SK-N-SH (cell line): ENCODE results near the gene ELOVL6. TPM values are rescaled to one million over a fixed set of nuclear protein-coding genes. Genes with fewer than 3 reads are reported as not detected.

Experiments
- CTCF ChIA-PET: fragments of 300-600, 350-600 bp; formaldehyde crosslinking; extraction: SDS; loops from one replicate; lab custom pipeline; 2021; lab: Yijun Ruan, JAX
- POLR2A ChIA-PET: fragments of 350-600 bp; sonication (Branson Sonifier 250); formaldehyde crosslinking; extraction: SDS; loops from one replicate; lab custom pipeline; 2020; ENCODE audit warnings: antibody characterized with exemption, inconsistent platforms; lab: Yijun Ruan, JAX
- DNase-seq: peaks from one replicate; pipeline ENCODE4 v3.0.0; 2012
- H2AFZ ChIP-seq: fragments of 200-600 bp; sonication (generic); 2 replicates; pipeline ENCODE4 v1.8.1; 2016; ENCODE audit warnings: antibody characterized with exemption, mild to moderate bottlenecking, low read depth
- H3F3A ChIP-seq: fragments of 200-600 bp; sonication (generic); replicated peaks from 2 replicates; pipeline ENCODE3; 2016; ENCODE audit warnings: antibody characterized with exemption, mild to moderate bottlenecking; ENCODE audit not compliant: insufficient read depth
- H3K27ac ChIP-seq, 2 experiments: fragments of 200-500 bp in 1 of 2; fragments of 200-600 bp in 1 of 2; sonication (Bioruptor generic) in 1 of 2; sonication (generic), shearing (Covaris generic) in 1 of 2; 2 replicates each; pipeline versions ENCODE4 v1.5.1 to v1.6.1; 2014 to 2016; ENCODE audit warnings: low read depth in 2 of 2, inconsistent platforms in 1 of 2, low read length in 1 of 2, mild to moderate bottlenecking in 1 of 2, mixed read lengths in 1 of 2
- H3K27me3 ChIP-seq: fragments of 200-600 bp; sonication (generic), shearing (Covaris generic); 2 replicates; pipeline ENCODE4 v1.6.1; 2016; ENCODE audit warnings: mixed run types; ENCODE audit not compliant: insufficient read depth
- H3K36me3 ChIP-seq, 2 experiments: fragments of 200-500 bp in 1 of 2; fragments of 200-600 bp in 1 of 2; sonication (Bioruptor generic) in 1 of 2; sonication (generic) in 1 of 2; replicated peaks in 1 of 2; 2 replicates each; pipeline versions ENCODE3 to v1.5.1; 2014 to 2016; ENCODE audit warnings: low read length in 1 of 2, mild to moderate bottlenecking in 1 of 2; ENCODE audit not compliant: insufficient read depth in 2 of 2, control insufficient read depth in 1 of 2
- H3K4me1 ChIP-seq, 2 experiments: fragments of 200-500 bp in 1 of 2; fragments of 200-600 bp in 1 of 2; sonication (Bioruptor generic) in 1 of 2; sonication (generic), shearing (Covaris generic) in 1 of 2; 2 replicates each; pipeline versions ENCODE4 v1.5.1 to v1.6.1; 2014 to 2016; ENCODE audit warnings: low read depth in 1 of 2, low read length in 1 of 2, mixed run types in 1 of 2; ENCODE audit not compliant: insufficient read depth in 2 of 2, control insufficient read depth in 1 of 2
- H3K4me2 ChIP-seq: fragments of 200-600 bp; sonication (generic), shearing (Covaris generic); 2 replicates; pipeline ENCODE4 v1.6.1; 2017; ENCODE audit warnings: mixed run types
- H3K4me3 ChIP-seq, 2 experiments: fragments of 200-500 bp in 1 of 2; fragments of 200-600 bp in 1 of 2; sonication (Bioruptor generic) in 1 of 2; sonication (generic), shearing (Covaris generic) in 1 of 2; 2 replicates each; pipeline versions ENCODE4 v1.5.1 to v1.8.1; 2014 to 2016; ENCODE audit warnings: low read depth in 2 of 2, inconsistent platforms in 1 of 2, low read length in 1 of 2, mild to moderate bottlenecking in 1 of 2, mixed read lengths in 1 of 2, moderate library complexity in 1 of 2
- H3K79me2 ChIP-seq: fragments of 200-600 bp; sonication (generic); 2 replicates; pipeline ENCODE4 v1.8.1; 2017; ENCODE audit warnings: mild to moderate bottlenecking; ENCODE audit not compliant: insufficient read depth
- H3K9ac ChIP-seq: fragments of 200-600 bp; sonication (generic); 2 replicates; pipeline ENCODE4 v1.6.1; 2017; ENCODE audit warnings: mixed run types
- H3K9me2 ChIP-seq: fragments of 200-600 bp; sonication (generic); 2 replicates; pipeline ENCODE4 v1.6.1; 2017; ENCODE audit warnings: mixed run types
- H3K9me3 ChIP-seq: fragments of 200-600 bp; sonication (generic); 2 replicates; pipeline ENCODE4 v1.6.1; 2017; ENCODE audit warnings: mixed run types, mild to moderate bottlenecking, moderate library complexity
- H4K20me1 ChIP-seq: fragments of 200-600 bp; sonication (generic); 2 replicates; pipeline ENCODE4 v1.6.1; 2017; ENCODE audit warnings: mild to moderate bottlenecking, mixed run types; ENCODE audit not compliant: insufficient read depth
- CHD2 ChIP-seq: fragments of 150-350 bp; IDR thresholded peaks from 2 replicates; pipeline ENCODE4 v1.6.1; 2018; ENCODE audit warnings: low read length; ENCODE audit not compliant: partially characterized antibody
- EZH2phosphoT487 ChIP-seq: fragments of 200-600 bp; sonication (generic); IDR thresholded peaks from 2 replicates; pipeline ENCODE4 v1.6.1; 2017; ENCODE audit warnings: low read depth, mixed run types, mild to moderate bottlenecking, antibody characterized with exemption, moderate library complexity, borderline replicate concordance
- FOXM1 ChIP-seq: IDR thresholded peaks from 2 replicates; pipeline ENCODE4 v1.4.0; 2012; ENCODE audit warnings: low read depth, mild to moderate bottlenecking
- GATA2 ChIP-seq: sonication (generic); formaldehyde crosslinking; IDR thresholded peaks from 2 replicates; pipeline ENCODE4 v1.5.0; 2020; ENCODE audit warnings: mild to moderate bottlenecking, missing genetic modification reagents
- JUND ChIP-seq: IDR thresholded peaks from 2 replicates; pipeline ENCODE4 v1.4.0; 2012
- MEF2A ChIP-seq: IDR thresholded peaks from 2 replicates; pipeline ENCODE4 v1.4.0; 2012; ENCODE audit warnings: low read depth, borderline replicate concordance
- POLR2AphosphoS5 ChIP-seq: IDR thresholded peaks from 2 replicates; pipeline ENCODE4 v1.6.1; 2012; ENCODE audit warnings: low read depth, low read length
- SIN3A ChIP-seq: IDR thresholded peaks from 2 replicates; pipeline ENCODE4 v1.6.1; 2012; ENCODE audit warnings: low read depth, mild to moderate bottlenecking, low read length, moderate library complexity, borderline replicate concordance
- SMC3 ChIP-seq: IDR thresholded peaks from 2 replicates; pipeline ENCODE4 v1.6.1; 2012; ENCODE audit warnings: low read depth, low read length, improper control_type of control experiment
- TAF1 ChIP-seq: IDR thresholded peaks from 2 replicates; pipeline ENCODE4 v1.6.1; 2012; ENCODE audit warnings: low read depth, mild to moderate bottlenecking, low read length, moderate library complexity, borderline replicate concordance
- TCF12 ChIP-seq: IDR thresholded peaks from 2 replicates; pipeline ENCODE4 v1.4.0; 2012
- YY1 ChIP-seq: IDR thresholded peaks from 2 replicates; pipeline ENCODE4 v1.4.0; 2012; ENCODE audit warnings: low read depth, mild to moderate bottlenecking
- WGBS: methylation state at CpG from one replicate; pipeline ENCODE4 v1.1.6; 2017; ENCODE audit warnings: low lambda C conversion rate; 5-methylcytosine and 5-hydroxymethylcytosine counted together
- polyA plus RNA-seq, 3 experiments: library from polyadenylated mRNA; depleted of rRNA; stranded (reverse); fragments of >200 nt; gene quantifications; 2 replicates each; pipeline ENCODE4 v1.2.3, GENCODE V29; 2012
- TF ChIP-seq, protein P1 (sequence below): fragments of 200-600 bp; sonication (generic); IDR thresholded peaks from 2 replicates; pipeline ENCODE4 v1.6.1; 2017; ENCODE audit warnings: antibody characterized with exemption, mild to moderate bottlenecking, moderate library complexity
- TF ChIP-seq, protein P2 (sequence below): IDR thresholded peaks from 2 replicates; pipeline ENCODE4 v1.4.0; 2012; ENCODE audit warnings: low read depth, borderline replicate concordance
- TF ChIP-seq, protein P3 (sequence below): IDR thresholded peaks from 2 replicates; pipeline ENCODE4 v1.4.0; 2012; ENCODE audit warnings: low read depth
- TF ChIP-seq, protein P4 (sequence below): fragments of 150-350 bp; IDR thresholded peaks from 2 replicates; pipeline ENCODE4 v1.6.1; 2016; ENCODE audit warnings: mild to moderate bottlenecking, low read depth, low read length

The ELOVL6 gene
- polyA plus RNA-seq, 1 of the 3 experiments (the other 2 are of a cell fraction) = 9.0 TPM

DNA sequence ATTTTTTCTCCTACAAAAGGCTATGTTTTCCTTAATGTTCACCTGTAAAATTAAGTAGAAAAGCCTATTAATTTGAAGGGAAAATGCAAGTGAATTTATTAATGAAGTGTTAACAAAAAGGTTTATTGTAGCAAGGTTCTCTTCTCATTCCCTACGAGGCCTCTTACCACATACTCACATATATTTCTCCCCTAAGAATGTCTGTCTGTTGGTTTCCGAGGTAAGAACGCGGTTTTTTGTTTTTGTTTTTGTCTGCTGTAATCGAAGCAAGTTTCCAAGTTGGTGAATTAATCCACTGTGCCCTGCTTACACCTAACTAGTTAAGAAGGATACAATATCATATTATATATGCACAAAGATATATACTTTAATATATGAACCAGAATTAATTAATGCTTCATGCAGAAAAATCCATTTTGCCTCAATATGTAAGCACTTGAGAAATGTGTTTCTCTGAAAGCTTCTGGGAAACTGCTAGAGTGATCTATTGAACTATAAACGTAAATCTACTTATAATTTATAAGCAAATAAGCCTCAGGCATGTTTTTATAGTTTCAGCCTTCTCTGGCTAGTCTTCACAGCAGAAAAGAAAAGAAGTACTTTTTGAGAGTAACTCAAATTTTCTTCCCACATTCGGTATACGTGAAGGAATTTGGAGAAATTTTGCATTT lies 164.9 kb downstream of the ELOVL6 start:
- Histone ChIP-seq H3K27ac (no peak overlapping the region), H3K4me3 (no peak overlapping the region), H3K79me2 (no peaks in the 10 kb centered on the region), H3K36me3 (no peaks in the 10 kb centered on the region), H3F3A (no peaks in the 10 kb centered on the region), H3K9me3 (no peaks in the 10 kb centered on the region), H3K9me2 (no peaks in the 10 kb centered on the region), H4K20me1 (no peaks in the 10 kb centered on the region), H3K4me1 (no peaks in the 10 kb centered on the region; a peak in 1 of 4 replicates), H3K27me3 (no peaks in the 10 kb centered on the region), H3K9ac (no peak overlapping the region), H2AFZ (no peak overlapping the region), H3K4me2 (no peak overlapping the region)
- no peak for DNase-seq
- WGBS = 70% methylated on average over 8 of the region's 8 CpGs
- TF ChIP-seq, protein P1, sequence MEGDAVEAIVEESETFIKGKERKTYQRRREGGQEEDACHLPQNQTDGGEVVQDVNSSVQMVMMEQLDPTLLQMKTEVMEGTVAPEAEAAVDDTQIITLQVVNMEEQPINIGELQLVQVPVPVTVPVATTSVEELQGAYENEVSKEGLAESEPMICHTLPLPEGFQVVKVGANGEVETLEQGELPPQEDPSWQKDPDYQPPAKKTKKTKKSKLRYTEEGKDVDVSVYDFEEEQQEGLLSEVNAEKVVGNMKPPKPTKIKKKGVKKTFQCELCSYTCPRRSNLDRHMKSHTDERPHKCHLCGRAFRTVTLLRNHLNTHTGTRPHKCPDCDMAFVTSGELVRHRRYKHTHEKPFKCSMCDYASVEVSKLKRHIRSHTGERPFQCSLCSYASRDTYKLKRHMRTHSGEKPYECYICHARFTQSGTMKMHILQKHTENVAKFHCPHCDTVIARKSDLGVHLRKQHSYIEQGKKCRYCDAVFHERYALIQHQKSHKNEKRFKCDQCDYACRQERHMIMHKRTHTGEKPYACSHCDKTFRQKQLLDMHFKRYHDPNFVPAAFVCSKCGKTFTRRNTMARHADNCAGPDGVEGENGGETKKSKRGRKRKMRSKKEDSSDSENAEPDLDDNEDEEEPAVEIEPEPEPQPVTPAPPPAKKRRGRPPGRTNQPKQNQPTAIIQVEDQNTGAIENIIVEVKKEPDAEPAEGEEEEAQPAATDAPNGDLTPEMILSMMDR = no peak
- no peak for TF ChIP-seq GATA2 (CRISPR knock-in tag)
- TF ChIP-seq TCF12 = no peak
- TF ChIP-seq, protein P2, sequence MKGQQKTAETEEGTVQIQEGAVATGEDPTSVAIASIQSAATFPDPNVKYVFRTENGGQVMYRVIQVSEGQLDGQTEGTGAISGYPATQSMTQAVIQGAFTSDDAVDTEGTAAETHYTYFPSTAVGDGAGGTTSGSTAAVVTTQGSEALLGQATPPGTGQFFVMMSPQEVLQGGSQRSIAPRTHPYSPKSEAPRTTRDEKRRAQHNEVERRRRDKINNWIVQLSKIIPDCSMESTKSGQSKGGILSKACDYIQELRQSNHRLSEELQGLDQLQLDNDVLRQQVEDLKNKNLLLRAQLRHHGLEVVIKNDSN = no peak
- TF ChIP-seq FOXM1 = no peak
- TF ChIP-seq EZH2phosphoT487 = no peak
- TF ChIP-seq, protein P3, sequence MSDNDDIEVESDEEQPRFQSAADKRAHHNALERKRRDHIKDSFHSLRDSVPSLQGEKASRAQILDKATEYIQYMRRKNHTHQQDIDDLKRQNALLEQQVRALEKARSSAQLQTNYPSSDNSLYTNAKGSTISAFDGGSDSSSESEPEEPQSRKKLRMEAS = no peak
- TF ChIP-seq MEF2A = no peak
- TF ChIP-seq CHD2 = no peak
- TF ChIP-seq POLR2AphosphoS5 = no peak
- no peak for TF ChIP-seq YY1
- TF ChIP-seq TAF1 = no peak
- TF ChIP-seq SMC3 = no peak
- no peak for TF ChIP-seq JUND
- TF ChIP-seq SIN3A = no peak
- TF ChIP-seq, protein P4, sequence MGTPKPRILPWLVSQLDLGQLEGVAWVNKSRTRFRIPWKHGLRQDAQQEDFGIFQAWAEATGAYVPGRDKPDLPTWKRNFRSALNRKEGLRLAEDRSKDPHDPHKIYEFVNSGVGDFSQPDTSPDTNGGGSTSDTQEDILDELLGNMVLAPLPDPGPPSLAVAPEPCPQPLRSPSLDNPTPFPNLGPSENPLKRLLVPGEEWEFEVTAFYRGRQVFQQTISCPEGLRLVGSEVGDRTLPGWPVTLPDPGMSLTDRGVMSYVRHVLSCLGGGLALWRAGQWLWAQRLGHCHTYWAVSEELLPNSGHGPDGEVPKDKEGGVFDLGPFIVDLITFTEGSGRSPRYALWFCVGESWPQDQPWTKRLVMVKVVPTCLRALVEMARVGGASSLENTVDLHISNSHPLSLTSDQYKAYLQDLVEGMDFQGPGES = no peak
- ChIA-PET CTCF (no interaction called here), POLR2A (no interaction called here)
